Neuron (in vitro differentiated cells): ENCODE data around the gene SEPHS2.
"Not testable (repeated sequence)": the region's sequence is repeated elsewhere in the genome, so short reads cannot be mapped to it uniquely, and the experiment has no call there.

Experiments used
- H2AFZ ChIP-seq: one replicate; pipeline ENCODE4 v1.6.1; 2013; ENCODE audit warnings: low read depth, mild to moderate bottlenecking, inconsistent platforms, low read length, moderate library complexity
- H3K27me3 ChIP-seq: one replicate; pipeline ENCODE4 v1.6.1; 2013; ENCODE audit warnings: low read length; ENCODE audit not compliant: insufficient read depth
- H3K36me3 ChIP-seq: one replicate; pipeline ENCODE4 v1.6.1; 2013; ENCODE audit warnings: low read length; ENCODE audit not compliant: insufficient read depth
- H3K4me1 ChIP-seq: one replicate; pipeline ENCODE4 v1.6.1; 2013; ENCODE audit warnings: low read length; ENCODE audit not compliant: insufficient read depth
- H3K4me3 ChIP-seq: 2 replicates; pipeline ENCODE4 v1.5.1; 2013; ENCODE audit warnings: mild to moderate bottlenecking, low read length, moderate library complexity
- H3K9me3 ChIP-seq: one replicate; pipeline ENCODE4 v1.6.1; 2013; ENCODE audit warnings: low read length

The SEPHS2 gene

DNA sequence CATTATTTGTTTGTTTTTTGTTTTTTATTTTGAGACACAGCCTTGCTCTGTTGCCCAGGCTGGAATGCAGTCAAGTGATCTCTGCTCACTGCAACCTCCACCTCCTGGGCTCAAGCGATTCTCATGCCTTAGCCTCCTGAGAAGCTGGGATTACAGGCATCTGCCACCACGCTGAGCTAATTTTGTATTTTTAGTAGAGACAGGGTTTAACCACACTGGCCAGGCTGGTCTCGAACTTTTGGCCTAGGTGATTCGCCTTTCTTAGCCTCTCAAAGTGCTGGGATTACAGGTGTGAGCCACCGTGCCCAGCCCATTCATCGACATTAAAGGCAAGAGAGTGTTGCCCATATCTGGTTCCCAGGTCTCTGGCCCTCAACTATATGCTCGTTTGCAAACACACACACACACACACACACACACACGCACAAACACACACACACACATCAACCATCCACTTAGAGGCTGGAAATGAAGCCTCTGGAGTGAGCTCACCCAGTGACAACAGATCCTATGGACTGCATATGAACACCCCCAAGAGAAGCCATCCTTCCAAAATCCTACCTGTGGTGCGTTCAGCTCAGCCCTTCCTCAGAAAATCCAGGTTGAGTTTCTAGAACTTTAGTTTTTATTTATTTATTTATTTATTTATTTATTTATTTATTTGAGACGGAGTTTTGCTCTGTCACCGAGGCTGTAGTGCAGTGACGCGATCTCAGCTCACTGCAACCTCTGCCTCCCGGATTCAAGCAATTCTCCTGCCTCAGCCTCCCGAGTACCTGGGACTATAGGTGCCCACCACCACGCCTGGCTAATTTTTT lies 12.3 kb upstream of the SEPHS2 start:
- no peaks in the 10 kb centered on the region for H3K36me3 ChIP-seq
- H2AFZ ChIP-seq = no peak overlapping the region
- peaks cover 6% of the 10 kb centered on the region for H3K27me3 ChIP-seq
- no peak overlapping the region for H3K4me3 ChIP-seq
- H3K4me1 ChIP-seq = no peaks in the 10 kb centered on the region
- H3K9me3 ChIP-seq = no peaks in the 10 kb centered on the region

GRCh38 chr16:30457256-30457655 lies 11.6 kb upstream of the SEPHS2 start:
- Histone ChIP-seq H3K4me3 (no peak overlapping the region), H3K9me3 (no peaks in the 10 kb centered on the region), H3K4me1 (no peaks in the 10 kb centered on the region), H2AFZ (no peak overlapping the region), H3K27me3 (peaks cover 10% of the 10 kb centered on the region), H3K36me3 (no peaks in the 10 kb centered on the region)

DNA sequence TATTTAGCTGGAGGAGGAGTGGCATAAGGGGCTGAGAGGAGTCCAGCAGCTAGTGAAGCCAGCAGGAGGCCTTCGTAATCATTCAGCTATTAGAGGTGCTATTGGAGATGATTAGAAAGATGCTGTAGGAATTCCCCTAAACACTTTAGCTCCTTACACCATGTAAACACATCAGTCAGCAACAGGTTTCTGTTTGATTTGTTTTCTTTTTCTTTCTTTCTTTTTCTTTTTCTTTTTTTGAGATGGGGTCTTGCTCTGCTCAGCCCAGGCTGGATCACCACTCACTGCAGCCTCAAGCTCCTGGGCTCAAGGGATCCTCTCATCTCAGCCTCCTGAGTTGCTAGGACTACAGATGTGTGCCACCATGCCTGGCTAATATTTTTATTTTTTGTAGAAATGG lies 10.6 kb upstream of the SEPHS2 start:
- no peaks in the 10 kb centered on the region for H3K4me1 ChIP-seq
- H3K4me3 ChIP-seq = no peak overlapping the region
- peaks cover 10% of the 10 kb centered on the region for H3K27me3 ChIP-seq
- H2AFZ ChIP-seq = no peak overlapping the region
- no peaks in the 10 kb centered on the region for H3K9me3 ChIP-seq
- no peaks in the 10 kb centered on the region for H3K36me3 ChIP-seq

GRCh38 chr16:30452709-30453580 lies 7.3 kb upstream of the SEPHS2 start:
- not testable (repeated sequence) for H3K4me3 ChIP-seq, H3K36me3 ChIP-seq, H3K4me1 ChIP-seq, H3K27me3 ChIP-seq, H2AFZ ChIP-seq, H3K9me3 ChIP-seq

DNA sequence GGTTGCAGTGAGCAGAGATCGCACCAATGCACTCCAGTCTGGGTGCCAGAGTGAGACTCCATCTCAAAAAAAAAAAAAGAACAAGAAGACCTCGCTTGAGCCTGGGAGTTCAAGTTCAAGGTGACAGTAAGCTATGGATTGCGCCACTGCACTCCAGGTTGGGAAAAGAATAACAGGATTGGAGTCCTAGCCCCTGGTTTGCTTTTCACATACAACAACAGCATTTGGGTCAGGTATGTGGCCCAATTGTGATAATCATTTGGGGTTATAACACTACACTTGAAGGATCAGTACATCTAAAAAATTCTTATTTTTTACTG lies 3.4 kb upstream of the SEPHS2 start:
- Histone ChIP-seq H3K4me3 (no peak overlapping the region), H3K27me3 (peaks cover 3% of the 10 kb centered on the region), H3K9me3 (peaks cover 2% of the 10 kb centered on the region), H2AFZ (no peak overlapping the region), H3K36me3 (no peaks in the 10 kb centered on the region), H3K4me1 (peaks cover 10% of the 10 kb centered on the region)

DNA sequence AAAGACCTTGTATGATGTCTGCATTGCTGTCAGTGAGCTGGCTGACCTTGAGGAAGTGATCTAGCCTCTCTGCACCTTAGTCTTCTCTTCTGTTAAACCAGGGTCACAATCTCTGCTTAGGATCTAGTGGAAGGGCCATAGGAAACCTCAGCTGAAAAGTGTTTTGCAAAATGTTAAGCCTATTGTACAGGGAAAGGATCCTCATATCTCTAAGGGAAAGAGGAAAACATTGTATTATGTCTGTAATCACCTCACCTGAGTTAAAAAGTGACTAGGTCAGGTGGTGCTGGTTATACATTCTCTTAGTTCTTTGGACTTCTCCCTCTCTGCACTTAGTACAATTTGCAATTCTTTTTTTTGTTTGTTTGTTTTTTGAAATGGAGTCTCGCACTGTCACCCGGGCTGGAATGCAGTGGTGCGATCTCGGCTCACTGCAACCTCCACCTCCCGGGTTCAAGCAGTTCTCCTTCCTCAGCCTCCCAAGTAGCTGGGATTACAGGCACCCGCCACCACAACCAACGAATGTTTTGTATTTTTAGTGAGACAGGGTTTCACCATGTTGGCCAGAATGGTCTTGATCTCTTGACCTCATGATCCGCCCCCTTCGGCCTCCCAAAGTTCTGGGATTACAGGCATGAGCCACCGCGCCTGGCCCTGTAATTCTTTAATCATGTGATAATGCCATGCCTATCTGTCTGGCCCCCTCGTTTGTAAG lies 2.0 kb upstream of the SEPHS2 start:
- H3K9me3 ChIP-seq = peaks cover 4% of the 10 kb centered on the region
- no peak overlapping the region for H3K4me3 ChIP-seq
- peaks cover 10% of the 10 kb centered on the region for H3K4me1 ChIP-seq
- peaks cover 3% of the 10 kb centered on the region for H3K27me3 ChIP-seq
- peaks cover 4% of the 10 kb centered on the region for H3K36me3 ChIP-seq
- H2AFZ ChIP-seq = no peak overlapping the region

- peaks cover 4% of the 10 kb centered on the region for H3K36me3 ChIP-seq
- H2AFZ ChIP-seq = peak overlapping the region; percentile 72
- H3K27me3 ChIP-seq = no peaks in the 10 kb centered on the region
- peak overlapping the region; percentile 82 for H3K4me3 ChIP-seq
- H3K4me1 ChIP-seq = peaks cover 10% of the 10 kb centered on the region
- peaks cover 4% of the 10 kb centered on the region for H3K9me3 ChIP-seq
Measured at GRCh38 chr16:30446203-30446595, 525 bp upstream of the SEPHS2 start.

- peak overlapping the region; percentile 72 for H2AFZ ChIP-seq
- H3K4me1 ChIP-seq = peaks cover 10% of the 10 kb centered on the region
- no peaks in the 10 kb centered on the region for H3K27me3 ChIP-seq
- peak overlapping the region; percentile 82 for H3K4me3 ChIP-seq
- H3K9me3 ChIP-seq = peaks cover 4% of the 10 kb centered on the region
- H3K36me3 ChIP-seq = peaks cover 4% of the 10 kb centered on the region
Measured at GRCh38 chr16:30445149-30445407, 596 bp downstream of the SEPHS2 start.

DNA sequence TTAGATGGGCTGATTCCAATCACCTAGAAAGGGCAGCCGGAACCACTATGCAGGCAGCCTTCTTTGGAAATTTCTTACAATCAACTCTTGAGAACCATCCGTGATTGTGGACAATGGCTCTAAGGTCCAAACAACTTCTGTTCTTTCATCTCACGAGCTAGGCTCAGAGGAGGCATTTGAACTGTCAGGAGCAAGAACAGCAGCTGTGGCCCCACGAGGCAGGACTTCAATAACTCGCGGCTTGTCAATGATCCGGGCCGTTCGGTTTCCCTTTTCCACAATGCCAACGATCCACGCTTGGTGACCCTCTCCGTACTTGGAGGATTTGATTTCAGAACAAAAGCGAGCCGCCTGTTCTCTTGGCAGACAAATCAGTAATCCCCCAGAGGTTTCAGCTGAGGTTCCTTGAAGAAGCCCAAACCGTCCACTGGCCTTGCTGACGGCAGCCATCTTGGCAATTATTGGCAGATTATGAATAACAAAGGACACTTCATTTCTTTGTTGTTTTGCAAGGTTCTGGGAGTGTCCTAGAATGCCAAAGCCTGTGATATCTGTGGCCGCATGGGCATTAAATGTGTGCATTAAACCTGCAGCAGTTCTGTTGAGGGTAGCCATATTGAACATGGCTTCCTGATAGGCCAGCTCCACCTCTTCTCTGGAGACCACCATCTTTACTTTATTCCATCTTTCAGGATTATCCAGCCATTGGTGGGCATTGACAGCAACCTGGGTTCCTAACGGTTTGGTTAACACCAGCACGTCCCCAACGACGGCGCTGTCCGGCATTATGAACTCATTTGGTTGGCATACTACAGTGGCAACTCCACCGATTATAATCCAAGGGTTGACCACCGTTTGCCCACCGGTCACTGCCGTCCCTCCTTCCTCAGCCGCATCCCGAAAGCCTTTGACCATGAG lies 1.2 kb downstream of the SEPHS2 start:
- Histone ChIP-seq H3K9me3 (peaks cover 4% of the 10 kb centered on the region), H2AFZ (no peak overlapping the region), H3K27me3 (no peaks in the 10 kb centered on the region), H3K4me3 (peak overlapping the region; percentile 82), H3K36me3 (peaks cover 4% of the 10 kb centered on the region), H3K4me1 (peaks cover 10% of the 10 kb centered on the region)

- H3K36me3 ChIP-seq = peaks cover 4% of the 10 kb centered on the region
- H3K4me1 ChIP-seq = peaks cover 10% of the 10 kb centered on the region
- H3K9me3 ChIP-seq = peaks cover 4% of the 10 kb centered on the region
- no peaks in the 10 kb centered on the region for H3K27me3 ChIP-seq
- no peak overlapping the region for H3K4me3 ChIP-seq
- no peak overlapping the region for H2AFZ ChIP-seq
Measured at GRCh38 chr16:30443631-30444030, 2.0 kb downstream of the SEPHS2 start.

GRCh38 chr16:30439720-30440348 lies 5.8 kb downstream of the SEPHS2 start:
- H2AFZ ChIP-seq = no peak overlapping the region
- H3K4me3 ChIP-seq = no peak overlapping the region
- peaks cover 7% of the 10 kb centered on the region for H3K4me1 ChIP-seq
- H3K9me3 ChIP-seq = peaks cover 4% of the 10 kb centered on the region
- peaks cover 4% of the 10 kb centered on the region for H3K36me3 ChIP-seq
- peaks cover 7% of the 10 kb centered on the region for H3K27me3 ChIP-seq

GRCh38 chr16:30438835-30439234 lies 6.8 kb downstream of the SEPHS2 start:
- no peak overlapping the region for H2AFZ ChIP-seq
- H3K27me3 ChIP-seq = peaks cover 7% of the 10 kb centered on the region
- H3K4me3 ChIP-seq = no peak overlapping the region
- peaks cover 3% of the 10 kb centered on the region for H3K36me3 ChIP-seq
- peaks cover 2% of the 10 kb centered on the region for H3K9me3 ChIP-seq
- H3K4me1 ChIP-seq = no peaks in the 10 kb centered on the region
